HEK293 (cell line): ENCODE results near the gene SLC38A10.

Experiments used
- CTCF ChIA-PET: fragments of 350-600 bp; formaldehyde crosslinking; extraction: SDS; loops from one replicate; lab custom pipeline; 2021; ENCODE audit warnings: antibody characterized with exemption; lab: Yijun Ruan, JAX
- POLR2A ChIA-PET: fragments of 300-600 bp; formaldehyde crosslinking; extraction: SDS; loops from one replicate; lab custom pipeline; 2020; ENCODE audit warnings: antibody characterized with exemption, inconsistent platforms; lab: Yijun Ruan, JAX
- H3K27ac ChIP-seq: fragments of 200-500 bp; sonication (Bioruptor generic); 2 replicates; pipeline ENCODE4 v1.5.1; 2014; ENCODE audit warnings: low read depth, low read length, control low read depth, inconsistent platforms; ENCODE audit errors: extremely low read depth
- H3K36me3 ChIP-seq, 2 experiments: fragments of 200-500 bp in 1 of 2; sonication (Bioruptor generic) in 1 of 2; 1 replicate in 1 of 2; 2 replicates in 1 of 2; pipeline ENCODE4 v1.5.1; 2014 to 2017; ENCODE audit warnings: inconsistent platforms in 2 of 2, low read length in 2 of 2; ENCODE audit not compliant: control insufficient read depth in 2 of 2, insufficient read depth in 1 of 2
- H3K4me1 ChIP-seq: fragments of 200-500 bp; sonication (Bioruptor generic); 2 replicates; pipeline ENCODE4 v1.5.1; 2014; ENCODE audit warnings: mild to moderate bottlenecking, low read length, inconsistent platforms; ENCODE audit not compliant: control insufficient read depth, insufficient read depth
- H3K4me3 ChIP-seq: 2 replicates; pipeline ENCODE4 v1.5.1; 2011; ENCODE audit warnings: low read depth, mild to moderate bottlenecking, control low read depth, low read length, moderate library complexity
- H3K9me3 ChIP-seq: fragments of 200-500 bp; sonication (Bioruptor generic); 2 replicates; pipeline ENCODE4 v1.5.1; 2014; ENCODE audit warnings: low read depth, low read length, inconsistent platforms; ENCODE audit not compliant: control insufficient read depth, insufficient read depth
- HIC1 ChIP-seq: fragments of 450-650 bp; formaldehyde crosslinking; IDR thresholded peaks from 2 replicates; pipeline ENCODE4 v1.5.1; 2016; ENCODE audit warnings: missing biosample characterization, missing genetic modification characterization
- KLF1 ChIP-seq: fragments of 450-650 bp; formaldehyde crosslinking; IDR thresholded peaks from 2 replicates; pipeline ENCODE4 v1.5.1; 2016; ENCODE audit warnings: missing biosample characterization, missing genetic modification characterization
- MZF1 ChIP-seq: fragments of 450-650 bp; formaldehyde crosslinking; IDR thresholded peaks from 2 replicates; pipeline ENCODE4 v1.5.1; 2017; ENCODE audit warnings: missing biosample characterization, missing genetic modification characterization, borderline replicate concordance
- SETDB1 ChIP-seq: IDR thresholded peaks from one replicate; pipeline ENCODE4 v1.6.1; 2017; ENCODE audit warnings: mild to moderate bottlenecking, low read length, moderate library complexity, mixed read lengths; ENCODE audit not compliant: insufficient read length
- ZBTB8A ChIP-seq: fragments of 450-650 bp; formaldehyde crosslinking; IDR thresholded peaks from 2 replicates; pipeline ENCODE4 v1.5.1; 2016; ENCODE audit warnings: missing biosample characterization, missing genetic modification characterization
- ZFP3 ChIP-seq: fragments of 450-650 bp; formaldehyde crosslinking; IDR thresholded peaks from 2 replicates; pipeline ENCODE4 v1.5.1; 2016; ENCODE audit warnings: low read depth, missing biosample characterization, missing genetic modification characterization
- ZFP41 ChIP-seq: fragments of 450-650 bp; formaldehyde crosslinking; IDR thresholded peaks from 2 replicates; pipeline ENCODE4 v1.5.1; 2016; ENCODE audit warnings: missing biosample characterization, missing genetic modification characterization, borderline replicate concordance
- ZNF148 ChIP-seq: fragments of 450-650 bp; formaldehyde crosslinking; IDR thresholded peaks from 2 replicates; pipeline ENCODE4 v1.5.0; 2017; ENCODE audit warnings: missing biosample characterization, missing genetic modification characterization, borderline replicate concordance
- ZNF202 ChIP-seq: fragments of 450-650 bp; formaldehyde crosslinking; IDR thresholded peaks from 2 replicates; pipeline ENCODE4 v1.5.1; 2016; ENCODE audit warnings: missing biosample characterization, missing genetic modification characterization, borderline replicate concordance
- ZNF280C ChIP-seq: fragments of 450-650 bp; formaldehyde crosslinking; IDR thresholded peaks from 2 replicates; pipeline ENCODE4 v1.5.1; 2016; ENCODE audit warnings: missing biosample characterization, missing genetic modification characterization
- ZNF292 ChIP-seq: fragments of 450-650 bp; formaldehyde crosslinking; IDR thresholded peaks from 2 replicates; pipeline ENCODE4 v1.5.1; 2016; ENCODE audit warnings: low read depth, missing biosample characterization, missing genetic modification characterization, borderline replicate concordance
- ZNF302 ChIP-seq: fragments of 450-650 bp; formaldehyde crosslinking; IDR thresholded peaks from 2 replicates; pipeline ENCODE4 v1.5.1; 2016; ENCODE audit warnings: missing biosample characterization, missing genetic modification characterization, low read depth
- ZNF394 ChIP-seq: fragments of 450-650 bp; formaldehyde crosslinking; IDR thresholded peaks from 2 replicates; pipeline ENCODE4 v1.5.1; 2016; ENCODE audit warnings: missing biosample characterization, missing genetic modification characterization, mild to moderate bottlenecking, moderate library complexity, borderline replicate concordance
- ZNF510 ChIP-seq: fragments of 450-650 bp; formaldehyde crosslinking; IDR thresholded peaks from 2 replicates; pipeline ENCODE4 v1.5.1; 2018; ENCODE audit warnings: mild to moderate bottlenecking, missing genetic modification characterization, missing biosample characterization; ENCODE audit not compliant: insufficient replicate concordance
- ZNF521 ChIP-seq: fragments of 450-650 bp; formaldehyde crosslinking; IDR thresholded peaks from 2 replicates; pipeline ENCODE4 v1.5.1; 2017; ENCODE audit warnings: missing biosample characterization, mild to moderate bottlenecking, missing genetic modification characterization
- ZNF530 ChIP-seq: fragments of 450-650 bp; formaldehyde crosslinking; IDR thresholded peaks from 2 replicates; pipeline ENCODE4 v1.5.1; 2016; ENCODE audit warnings: low read depth, missing biosample characterization, missing genetic modification characterization
- ZNF654 ChIP-seq: fragments of 450-650 bp; formaldehyde crosslinking; IDR thresholded peaks from 2 replicates; pipeline ENCODE4 v1.5.1; 2016; ENCODE audit warnings: low read depth, missing biosample characterization, missing genetic modification characterization
- ZNF704 ChIP-seq: fragments of 450-650 bp; formaldehyde crosslinking; IDR thresholded peaks from 2 replicates; pipeline ENCODE4 v1.5.1; 2016; ENCODE audit warnings: missing biosample characterization, missing genetic modification characterization

The SLC38A10 gene

GRCh38 chr17:81336930-81337325 is 41.8 kb upstream of the SLC38A10 start:
- H3K36me3 ChIP-seq, result no peaks in the 10 kb centered on the region
- H3K4me3 ChIP-seq, result no peak overlapping the region
- peaks cover 5% of the 10 kb centered on the region; the same call in 1 of the 2 replicates for H3K4me1 ChIP-seq
- ChIA-PET POLR2A (no interaction called here), CTCF (interaction anchor here (0.6 to 1.6 kb wide), 2 partner anchors 27 to 38 kb away, joined by 3 to 6 read pairs; no protein-coding TSS in a partner anchor)
- no peaks in the 10 kb centered on the region for H3K9me3 ChIP-seq
- no peak overlapping the region for H3K27ac ChIP-seq
- TF ChIP-seq ZBTB8A, result 0 out of 2 replicates have a peak, but pooled peaks have one; percentile 14
- no peak for TF ChIP-seq ZNF280C (tag by site-specific recombination)
- no peak for TF ChIP-seq ZNF654

- CTCF ChIA-PET, result interaction anchor here (0.6 to 1.6 kb wide), 3 partner anchors 13 to 38 kb away, joined by 3 to 6 read pairs (median 3); no protein-coding TSS in a partner anchor
- Histone ChIP-seq H3K36me3 (no peaks in the 10 kb centered on the region), H3K9me3 (no peaks in the 10 kb centered on the region), H3K4me3 (no peak overlapping the region), H3K4me1 (peaks cover 5% of the 10 kb centered on the region; the same call in 1 of the 2 replicates), H3K27ac (no peak overlapping the region)
- POLR2A ChIA-PET, result no interaction called here
- TF ChIP-seq HIC1 (tag by site-specific recombination) (no peak), KLF1 (tag by site-specific recombination) (peak; percentile 94)
Observed at GRCh38 chr17:81336296-81336929, 41.3 kb upstream of the SLC38A10 start.

GRCh38 chr17:81335773-81336157 is 40.7 kb upstream of the SLC38A10 start:
- peaks cover 5% of the 10 kb centered on the region; the same call in 1 of the 2 replicates for H3K4me1 ChIP-seq
- CTCF ChIA-PET, result interaction anchor here (1.2 to 1.6 kb wide), 2 partner anchors 13 to 149 kb away, joined by 3 to 5 read pairs; no protein-coding TSS in a partner anchor
- H3K9me3 ChIP-seq, result no peaks in the 10 kb centered on the region
- POLR2A ChIA-PET, result interaction anchor here (1.5 kb wide), 1 partner anchor 62 kb away, joined by 3 read pairs; no protein-coding TSS in a partner anchor
- no peaks in the 10 kb centered on the region for H3K36me3 ChIP-seq
- no peak overlapping the region for H3K4me3 ChIP-seq
- no peak overlapping the region for H3K27ac ChIP-seq
- TF ChIP-seq HIC1 (tag by site-specific recombination) (peak; percentile 67; the same call in 1 of the 2 replicates), ZNF202 (tag by site-specific recombination) (no peak), ZNF510 (tag by site-specific recombination) (no peak), ZNF292 (tag by site-specific recombination) (no peak), SETDB1 (no peak), KLF1 (tag by site-specific recombination) (peak; percentile 86), ZNF521 (tag by site-specific recombination) (no peak), ZNF148 (tag by site-specific recombination) (no peak), ZNF704 (tag by site-specific recombination) (no peak), ZNF394 (tag by site-specific recombination) (no peak), ZFP41 (no peak), ZNF530 (no peak), MZF1 (tag by site-specific recombination) (no peak), ZNF302 (tag by site-specific recombination) (no peak), ZFP3 (tag by site-specific recombination) (no peak)
